Spinal cord (tissue), 10 donors: ENCODE measurements around the gene L2HGDH. TPM values are rescaled to one million over a fixed set of nuclear protein-coding genes. Genes with fewer than 3 reads are reported as not detected.

Source experiments
- DNase-seq, 6 donors: peaks; one replicate each; pipeline versions ENCODE4 v3.0.0 to v3.0.0-alpha.2; 2013 to 2015; ENCODE audit warnings: low spot score in 6 of 6, low read depth in 4 of 6
- H3K27ac ChIP-seq: one replicate; pipeline ENCODE4 v1.5.1; 2013; ENCODE audit warnings: low read depth, low read length, control low read depth
- H3K27me3 ChIP-seq: one replicate; pipeline ENCODE4 v1.6.1; 2013; ENCODE audit warnings: low read length; ENCODE audit not compliant: control insufficient read depth, insufficient read depth
- H3K36me3 ChIP-seq: one replicate; pipeline ENCODE4 v1.6.1; 2013; ENCODE audit warnings: low read length; ENCODE audit not compliant: control insufficient read depth, insufficient read depth
- H3K4me1 ChIP-seq: one replicate; pipeline ENCODE4 v1.6.1; 2013; ENCODE audit warnings: low read length; ENCODE audit not compliant: control insufficient read depth, insufficient read depth
- H3K4me3 ChIP-seq: one replicate; pipeline ENCODE4 v1.5.1; 2013; ENCODE audit warnings: low read depth, low read length, control low read depth
- H3K9me3 ChIP-seq: one replicate; pipeline ENCODE4 v1.6.1; 2013; ENCODE audit warnings: low read length; ENCODE audit not compliant: control insufficient read depth, insufficient read depth
- WGBS: methylation state at CpG from one replicate; pipeline ENCODE4 v1.1.5; 2013; ENCODE audit warnings: missing lambda C conversion rate; ENCODE audit not compliant: insufficient coverage; 5-methylcytosine and 5-hydroxymethylcytosine counted together
- polyA plus RNA-seq, 2 donors: library from polyadenylated mRNA; unstranded; fragments of 120-200 nt; gene quantifications; one replicate each; pipeline ENCODE4 v1.2.1, GENCODE V29; 2013; ENCODE audit not compliant: insufficient read length in 2 of 2
- total RNA-seq, 2 donors: library from RNA; depleted of rRNA in 1 of 2; stranded (reverse); fragments of 120-200 nt in 1 of 2; fragments of >200 nt in 1 of 2; gene quantifications; one replicate each; pipeline versions ENCODE4 v1.2.3 to v1.2.4, GENCODE V29; 2013 to 2014
- donor health status: healthy.

L2HGDH gene
- total and polyA plus RNA-seq, 4 donors, result 7.9 to 11.8 (median 8.0) TPM

- H3K9me3 ChIP-seq, result no peaks in the 10 kb centered on the region
- H3K27me3 ChIP-seq, result no peaks in the 10 kb centered on the region
- no peak overlapping the region for H3K4me3 ChIP-seq
- WGBS, result 40% methylated on average over 1 of the region's 5 CpGs
- peak overlapping the region; percentile 25 for H3K27ac ChIP-seq
- H3K36me3 ChIP-seq, result no peaks in the 10 kb centered on the region
- H3K4me1 ChIP-seq, result peaks cover 4% of the 10 kb centered on the region
- DNase-seq, result peak in 1 of 6 donors; percentile 57
These were observed 86.1 kb downstream of the L2HGDH start for GRCh38 chr14:50225974-50226297.

- DNase-seq, result peak in 2 of 6 donors; percentile 46 to 62
- Histone ChIP-seq H3K36me3 (no peaks in the 10 kb centered on the region), H3K9me3 (no peaks in the 10 kb centered on the region), H3K4me3 (no peak overlapping the region), H3K4me1 (peaks cover 4% of the 10 kb centered on the region), H3K27ac (no peak overlapping the region), H3K27me3 (no peaks in the 10 kb centered on the region)
- WGBS, result no CpG with 5 or more reads among the region's 5 CpGs
These were observed 86.7 kb downstream of the L2HGDH start for GRCh38 chr14:50225067-50225973.

GRCh38 chr14:50222055-50222613, 89.9 kb downstream of the L2HGDH start:
- no peaks in the 10 kb centered on the region for H3K27me3 ChIP-seq
- no peaks in the 10 kb centered on the region for H3K36me3 ChIP-seq
- peaks cover under 1% of the 10 kb centered on the region for H3K4me1 ChIP-seq
- H3K27ac ChIP-seq, result no peak overlapping the region
- DNase-seq, result no peak
- H3K4me3 ChIP-seq, result no peak overlapping the region
- H3K9me3 ChIP-seq, result no peaks in the 10 kb centered on the region
- 80% methylated on average over 1 of the region's 1 CpG for WGBS

- H3K4me3 ChIP-seq, result no peak overlapping the region
- H3K4me1 ChIP-seq, result no peaks in the 10 kb centered on the region
- 100% methylated on average over 4 of the region's 5 CpGs for WGBS
- no peaks in the 10 kb centered on the region for H3K9me3 ChIP-seq
- H3K36me3 ChIP-seq, result no peaks in the 10 kb centered on the region
- DNase-seq, result no peak
- no peak overlapping the region for H3K27ac ChIP-seq
- no peaks in the 10 kb centered on the region for H3K27me3 ChIP-seq
These were observed 93.5 kb downstream of the L2HGDH start for GRCh38 chr14:50218501-50218900.

- Histone ChIP-seq H3K36me3 (no peaks in the 10 kb centered on the region), H3K9me3 (no peaks in the 10 kb centered on the region), H3K27me3 (no peaks in the 10 kb centered on the region), H3K4me1 (no peaks in the 10 kb centered on the region), H3K4me3 (no peak overlapping the region), H3K27ac (no peak overlapping the region)
- DNase-seq, result no peak
- WGBS, result no CpG with 5 or more reads among the region's 2 CpGs
These were observed 96.6 kb downstream of the L2HGDH start for GRCh38 chr14:50215416-50215815.

GRCh38 chr14:50213795-50214194, 98.2 kb downstream of the L2HGDH start:
- WGBS, result no CpG with 5 or more reads among the region's 2 CpGs
- H3K36me3 ChIP-seq, result no peaks in the 10 kb centered on the region
- DNase-seq, result no peak
- H3K27ac ChIP-seq, result no peak overlapping the region
- H3K27me3 ChIP-seq, result no peaks in the 10 kb centered on the region
- H3K4me1 ChIP-seq, result no peaks in the 10 kb centered on the region
- H3K9me3 ChIP-seq, result no peaks in the 10 kb centered on the region
- H3K4me3 ChIP-seq, result no peak overlapping the region

GRCh38 chr14:50212726-50213125, 99.3 kb downstream of the L2HGDH start:
- no peak overlapping the region for H3K27ac ChIP-seq
- no peaks in the 10 kb centered on the region for H3K9me3 ChIP-seq
- H3K27me3 ChIP-seq, result no peaks in the 10 kb centered on the region
- DNase-seq, result no peak
- no CpG with 5 or more reads among the region's 3 CpGs for WGBS
- no peaks in the 10 kb centered on the region for H3K36me3 ChIP-seq
- H3K4me1 ChIP-seq, result no peaks in the 10 kb centered on the region
- H3K4me3 ChIP-seq, result no peak overlapping the region

- H3K36me3 ChIP-seq, result no peaks in the 10 kb centered on the region
- no peak for DNase-seq
- H3K27me3 ChIP-seq, result no peaks in the 10 kb centered on the region
- no peaks in the 10 kb centered on the region for H3K4me1 ChIP-seq
- WGBS, result no CpG with 5 or more reads among the region's 1 CpG
- no peak overlapping the region for H3K27ac ChIP-seq
- H3K9me3 ChIP-seq, result no peaks in the 10 kb centered on the region
- no peak overlapping the region for H3K4me3 ChIP-seq
These were observed 102.0 kb downstream of the L2HGDH start for GRCh38 chr14:50210074-50210473.

GRCh38 chr14:50198499-50198898, 113.5 kb downstream of the L2HGDH start:
- no peaks in the 10 kb centered on the region for H3K27me3 ChIP-seq
- no peak overlapping the region for H3K4me3 ChIP-seq
- H3K36me3 ChIP-seq, result peaks cover 22% of the 10 kb centered on the region
- WGBS, result 100% methylated on average over 1 of the region's 2 CpGs
- no peaks in the 10 kb centered on the region for H3K9me3 ChIP-seq
- no peak overlapping the region for H3K27ac ChIP-seq
- no peak for DNase-seq
- no peaks in the 10 kb centered on the region for H3K4me1 ChIP-seq

- no CpG with 5 or more reads among the region's 1 CpG for WGBS
These were observed 120.5 kb downstream of the L2HGDH start for GRCh38 chr14:50191499-50191898.

More at GRCh38 chr14:50191499-50191898, 120.5 kb downstream of the L2HGDH start:
- Histone ChIP-seq H3K27ac (no peak overlapping the region), H3K4me1 (no peaks in the 10 kb centered on the region), H3K9me3 (no peaks in the 10 kb centered on the region), H3K36me3 (peaks cover 24% of the 10 kb centered on the region), H3K4me3 (no peak overlapping the region), H3K27me3 (no peaks in the 10 kb centered on the region)
- DNase-seq, result no peak
